Activated T-cell treated with anti-CD3 and anti-CD28 coated beads, Interleukin-2, amount 50 U/mL, for 24 hours (primary cell): ENCODE data around the gene TAF1C.

Source experiments
- DNase-seq: peaks from one replicate; pipeline ENCODE4 v3.0.0-alpha.2; 2020
- H3K27ac Mint-ChIP-seq: 2 replicates; pipeline ENCODE4 v1.8.0; 2020; ENCODE audit warnings: mild to moderate bottlenecking, mixed read lengths
- H3K27me3 Mint-ChIP-seq: 2 replicates; pipeline ENCODE4 v1.8.0; 2020; ENCODE audit warnings: mixed read lengths
- H3K36me3 Mint-ChIP-seq: 2 replicates; pipeline ENCODE4 v1.8.0; 2020; ENCODE audit warnings: low read depth, mixed read lengths
- H3K4me1 Mint-ChIP-seq: 2 replicates; pipeline ENCODE4 v1.8.0; 2020; ENCODE audit warnings: low read depth, mixed read lengths
- H3K4me3 Mint-ChIP-seq: 2 replicates; pipeline ENCODE4 v1.8.0; 2020; ENCODE audit warnings: mild to moderate bottlenecking, moderate library complexity, mixed read lengths
- H3K9me3 Mint-ChIP-seq: 2 replicates; pipeline ENCODE4 v1.8.0; 2020; ENCODE audit warnings: mixed read lengths

Gene TAF1C

GRCh38 chr16:84143081-84143480 is 43.8 kb downstream of the TAF1C start:
- Mint-ChIP-seq H3K36me3 (peaks cover 5% of the 10 kb centered on the region), H3K4me1 (peaks cover 37% of the 10 kb centered on the region), H3K4me3 (peak overlapping the region; percentile 96), H3K27me3 (no peaks in the 10 kb centered on the region), H3K27ac (no peak overlapping the region), H3K9me3 (no peaks in the 10 kb centered on the region)
- DNase-seq = no peak

DNA sequence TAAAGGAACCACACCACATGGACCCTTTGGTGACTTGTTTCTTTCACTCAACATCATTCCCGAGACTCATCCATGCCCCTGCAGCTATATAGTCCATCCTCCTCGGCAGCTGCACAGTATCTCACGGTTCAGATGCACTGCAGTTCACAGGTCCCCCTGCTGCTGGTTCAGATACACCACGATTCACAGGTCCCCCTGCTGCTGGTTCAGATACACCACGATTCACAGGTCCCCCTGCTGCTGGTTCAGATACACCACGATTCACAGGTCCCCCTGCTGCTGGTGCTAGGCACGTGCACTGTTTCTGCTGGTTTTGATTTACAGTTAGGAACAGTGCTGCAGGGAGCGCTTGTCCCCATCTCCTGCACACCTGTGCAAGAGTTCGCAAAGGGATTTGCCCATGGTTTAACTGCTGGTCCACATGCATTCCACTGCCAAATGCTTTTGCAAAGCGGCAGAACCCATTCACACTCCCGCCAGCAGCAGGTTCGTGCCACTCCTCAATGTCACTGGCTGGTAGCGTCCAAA is 45.6 kb downstream of the TAF1C start:
- Mint-ChIP-seq H3K4me3 (no peak overlapping the region), H3K9me3 (no peaks in the 10 kb centered on the region), H3K4me1 (peaks cover 55% of the 10 kb centered on the region), H3K36me3 (peaks cover 5% of the 10 kb centered on the region), H3K27me3 (no peaks in the 10 kb centered on the region), H3K27ac (no peak overlapping the region)
- DNase-seq = no peak

GRCh38 chr16:84139628-84140258 is 47.1 kb downstream of the TAF1C start:
- Mint-ChIP-seq H3K9me3 (no peaks in the 10 kb centered on the region), H3K4me1 (peaks cover 61% of the 10 kb centered on the region), H3K36me3 (peaks cover 5% of the 10 kb centered on the region), H3K27me3 (no peaks in the 10 kb centered on the region), H3K4me3 (no peak overlapping the region), H3K27ac (peak overlapping the region; percentile 30)
- DNase-seq = no peak

GRCh38 chr16:84138824-84139627 is 47.8 kb downstream of the TAF1C start:
- no peak for DNase-seq
- no peaks in the 10 kb centered on the region for H3K9me3 Mint-ChIP-seq
- H3K27me3 Mint-ChIP-seq = no peaks in the 10 kb centered on the region
- peak overlapping the region; percentile 2 for H3K4me3 Mint-ChIP-seq
- H3K36me3 Mint-ChIP-seq = peaks cover under 1% of the 10 kb centered on the region
- H3K4me1 Mint-ChIP-seq = peaks cover 57% of the 10 kb centered on the region
- H3K27ac Mint-ChIP-seq = peak overlapping the region; percentile 72

DNA sequence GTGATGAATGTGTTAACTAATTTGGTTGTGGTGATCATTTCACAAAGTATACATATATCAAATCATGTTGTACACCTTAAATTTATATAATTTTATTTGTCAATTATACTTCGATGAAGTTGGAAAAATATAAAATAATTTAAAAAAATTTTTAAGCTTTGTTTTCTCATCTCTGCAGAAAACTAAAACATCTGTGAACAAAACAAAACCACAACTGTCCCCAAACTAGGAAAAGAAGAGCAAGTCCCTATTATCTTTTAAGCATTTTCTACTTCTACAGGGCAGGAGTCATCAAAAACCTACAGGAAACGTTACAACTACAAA is 48.4 kb downstream of the TAF1C start:
- Mint-ChIP-seq H3K27ac (peak overlapping the region; percentile 72), H3K4me1 (peaks cover 56% of the 10 kb centered on the region), H3K27me3 (no peaks in the 10 kb centered on the region), H3K36me3 (peaks cover 3% of the 10 kb centered on the region), H3K9me3 (no peaks in the 10 kb centered on the region), H3K4me3 (no peak overlapping the region)
- no peak for DNase-seq

DNA sequence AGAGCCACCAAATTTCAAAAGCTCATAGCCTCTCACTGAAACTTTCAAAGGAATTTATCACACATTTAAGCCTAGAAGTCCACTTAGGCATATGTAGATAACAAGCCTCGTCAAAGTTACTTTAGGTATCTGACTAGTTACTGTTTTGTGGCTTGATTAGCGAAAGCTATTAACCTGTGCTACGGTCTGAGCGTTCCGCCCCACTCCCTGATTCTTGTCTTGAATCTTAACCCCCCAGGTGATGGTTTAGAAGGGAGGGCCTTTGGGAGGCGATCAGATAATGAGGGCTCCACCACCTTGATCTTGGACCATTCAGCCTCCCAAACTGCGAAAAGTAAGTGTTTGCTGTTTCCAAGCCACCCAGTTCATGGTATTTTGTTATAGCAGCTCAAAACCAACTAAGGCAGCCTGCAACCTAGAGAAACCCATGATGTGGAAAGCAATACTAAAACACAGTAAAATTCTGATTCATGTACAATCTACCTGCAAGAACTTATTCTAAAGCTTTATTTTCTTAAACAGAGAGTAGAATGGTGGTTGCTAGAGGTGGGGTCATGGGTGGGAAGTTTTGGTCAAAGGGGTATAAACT is 49.0 kb downstream of the TAF1C start:
- H3K36me3 Mint-ChIP-seq = peaks cover 3% of the 10 kb centered on the region

GRCh38 chr16:84137287-84137686 is 49.6 kb downstream of the TAF1C start:
- no peaks in the 10 kb centered on the region for H3K27me3 Mint-ChIP-seq
- DNase-seq = no peak
- peaks cover 52% of the 10 kb centered on the region for H3K4me1 Mint-ChIP-seq
- no peak overlapping the region for H3K4me3 Mint-ChIP-seq
- H3K9me3 Mint-ChIP-seq = no peaks in the 10 kb centered on the region
- peaks cover 7% of the 10 kb centered on the region for H3K36me3 Mint-ChIP-seq
- H3K27ac Mint-ChIP-seq = peak overlapping the region; percentile 69

More for the DNA sequence above, 49.0 kb downstream of the TAF1C start:
- Mint-ChIP-seq H3K27me3 (no peaks in the 10 kb centered on the region), H3K4me3 (no peak overlapping the region), H3K9me3 (no peaks in the 10 kb centered on the region), H3K4me1 (peaks cover 51% of the 10 kb centered on the region), H3K27ac (peak overlapping the region; percentile 69)
- DNase-seq = no peak

DNA sequence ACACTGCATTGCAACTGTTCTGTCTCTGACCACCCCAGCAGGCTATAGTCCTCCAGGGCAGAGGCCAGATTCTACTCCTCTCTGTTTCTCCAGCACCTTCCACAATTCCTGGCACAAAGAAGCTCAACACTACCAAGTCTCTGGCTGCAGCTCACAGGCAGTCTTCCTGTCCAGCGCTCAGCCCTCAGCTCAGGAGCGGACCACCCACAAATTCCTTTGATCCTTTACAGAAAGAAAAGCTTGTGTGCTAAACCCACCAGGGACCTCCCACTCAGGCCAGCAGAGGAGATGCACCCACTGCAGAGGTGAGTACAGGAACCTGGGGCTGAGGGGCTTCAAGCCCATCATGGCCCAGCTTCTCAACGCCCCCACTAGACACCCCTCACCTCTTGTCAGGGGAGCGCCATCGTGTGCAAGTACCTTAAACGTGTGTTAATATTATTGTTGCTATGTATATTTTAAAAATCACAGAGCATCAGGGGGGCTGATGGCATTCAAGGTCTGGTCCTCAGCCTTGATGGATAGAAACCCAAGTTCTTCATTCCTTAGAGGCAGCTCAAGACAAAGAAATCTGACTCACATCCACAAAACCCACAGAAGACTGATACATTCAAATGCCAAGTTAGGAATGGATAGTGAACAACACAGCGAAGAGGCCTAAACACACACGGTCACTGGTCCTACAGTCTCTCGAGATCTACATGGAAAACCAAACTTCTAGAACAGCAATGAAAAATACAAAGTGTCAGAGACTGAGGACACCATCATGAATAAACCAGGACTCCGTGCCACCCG is 50.3 kb downstream of the TAF1C start:
- no peak for DNase-seq
- Mint-ChIP-seq H3K9me3 (no peaks in the 10 kb centered on the region), H3K4me1 (peaks cover 50% of the 10 kb centered on the region), H3K27ac (peak overlapping the region; percentile 69), H3K36me3 (peaks cover 8% of the 10 kb centered on the region), H3K27me3 (no peaks in the 10 kb centered on the region), H3K4me3 (no peak overlapping the region)

DNA sequence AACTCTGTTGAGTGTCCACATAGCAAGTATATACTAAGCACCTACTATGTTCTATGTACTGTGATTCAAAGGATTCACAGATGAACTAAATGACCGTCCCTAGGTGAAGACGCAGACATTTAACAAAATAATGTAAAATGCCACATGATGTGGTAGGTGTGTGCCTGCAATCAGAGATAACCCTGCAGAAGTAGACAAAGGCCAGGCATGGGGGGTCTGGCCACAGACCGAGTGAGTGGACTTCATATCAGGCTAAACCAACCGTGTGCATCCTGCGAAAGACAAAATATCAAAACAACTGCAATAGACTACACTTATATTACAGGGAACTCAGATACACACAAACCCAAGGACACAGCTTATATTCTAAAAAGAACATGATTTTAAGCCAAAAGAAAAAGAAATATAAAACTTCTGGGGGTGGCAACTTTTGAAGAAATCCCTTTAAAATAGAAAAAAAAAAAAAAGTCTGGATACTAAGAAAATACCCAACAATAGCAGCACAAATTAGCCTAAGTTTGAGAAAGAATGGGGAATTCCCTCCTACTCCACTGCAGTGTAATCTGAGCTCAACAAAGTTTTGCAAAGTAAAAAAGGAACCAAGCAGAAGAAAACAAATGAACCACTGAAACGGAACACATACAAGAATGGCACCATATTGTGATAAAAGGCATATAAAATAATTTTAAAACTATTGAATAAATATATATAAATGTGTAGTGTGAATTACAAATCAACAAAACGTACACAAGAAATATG is 54.2 kb downstream of the TAF1C start:
- peaks cover 24% of the 10 kb centered on the region for H3K4me1 Mint-ChIP-seq

DNA sequence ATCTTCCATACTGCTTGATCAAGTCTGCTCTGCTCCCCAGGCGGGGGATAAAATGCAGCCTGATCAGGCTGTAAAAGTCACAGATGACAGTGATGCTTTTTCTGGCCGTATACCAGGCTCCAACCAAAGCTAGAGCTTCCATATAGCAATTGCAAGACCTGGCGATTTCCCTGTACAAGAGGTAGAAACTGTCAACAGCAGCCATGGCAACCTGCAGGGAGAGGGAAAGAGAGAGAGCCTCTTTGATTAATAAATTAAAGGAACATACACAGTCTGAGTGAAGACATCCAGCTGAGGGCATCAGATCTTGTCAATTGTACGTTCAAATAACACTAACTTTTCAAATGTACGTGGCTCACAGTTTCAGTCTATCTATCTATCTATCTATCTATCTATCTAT is 55.7 kb downstream of the TAF1C start:
- Mint-ChIP-seq H3K36me3 (peaks cover 52% of the 10 kb centered on the region), H3K4me1 (peaks cover 8% of the 10 kb centered on the region), H3K4me3 (no peak overlapping the region), H3K27ac (no peak overlapping the region), H3K27me3 (no peaks in the 10 kb centered on the region), H3K9me3 (no peaks in the 10 kb centered on the region)
- no peak for DNase-seq

More for the DNA sequence above, 54.2 kb downstream of the TAF1C start:
- H3K36me3 Mint-ChIP-seq = peaks cover 40% of the 10 kb centered on the region
- H3K9me3 Mint-ChIP-seq = no peaks in the 10 kb centered on the region
- no peaks in the 10 kb centered on the region for H3K27me3 Mint-ChIP-seq
- no peak overlapping the region for H3K27ac Mint-ChIP-seq
- no peak overlapping the region for H3K4me3 Mint-ChIP-seq
- no peak for DNase-seq
